CD4-positive, alpha-beta T cell treated with Interleukin-1 beta for 1 hour (primary cell): ENCODE measurements around the gene GRB10.
"Not testable (repeated sequence)": the region's sequence is repeated elsewhere in the genome, so short reads cannot be mapped to it uniquely, and the experiment has no call there.

Experiments
- DNase-seq, 2 donors: peaks; one replicate each; pipeline ENCODE4 v3.0.0-alpha.2; 2020 to 2022

Gene GRB10

GRCh38 chr7:50739744-50740435, 42.8 kb downstream of the GRB10 start:
- peak; percentile 78 to 85 for DNase-seq

DNA sequence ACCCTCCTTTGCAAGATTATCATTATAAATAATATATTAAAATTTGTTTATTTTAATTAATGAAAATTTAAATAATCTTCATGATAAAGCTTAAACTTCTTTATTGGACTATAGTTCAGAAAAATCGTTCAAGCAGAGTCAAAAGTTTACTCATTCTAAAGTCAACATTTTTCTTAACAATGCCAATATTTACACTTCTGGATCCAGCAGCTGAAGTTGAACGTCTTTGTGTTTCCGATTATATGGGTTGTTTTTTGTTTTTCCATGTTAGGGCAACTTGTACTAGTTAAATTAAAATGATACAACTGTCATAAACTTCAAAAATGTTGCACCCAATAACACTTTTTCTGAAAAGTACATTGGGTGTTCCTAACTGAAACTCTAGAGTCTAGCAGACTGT, 43.8 kb downstream of the GRB10 start:
- DNase-seq: no peak

DNA sequence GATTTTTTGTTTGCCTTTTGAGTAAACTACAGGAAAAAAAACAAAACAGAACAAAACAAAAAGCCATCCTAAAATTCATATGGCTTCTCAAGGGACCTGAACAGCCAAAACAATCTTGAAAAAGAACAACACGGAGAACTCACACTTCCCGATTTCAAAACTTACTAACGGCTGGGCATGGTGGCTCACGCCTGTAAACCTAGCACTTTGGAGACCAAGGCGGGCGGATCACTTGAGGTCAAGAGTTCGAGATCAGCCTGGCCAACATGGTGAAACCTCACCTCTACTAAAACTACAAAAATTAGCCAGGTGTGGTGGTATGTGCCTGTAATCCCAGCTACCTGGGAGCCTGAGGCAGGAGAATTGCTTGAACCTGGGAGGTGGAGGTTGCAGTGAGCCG, 46.9 kb downstream of the GRB10 start:
- not testable (repeated sequence) for DNase-seq

- DNase-seq: no peak
Measured at GRCh38 chr7:50735333-50735732, 47.4 kb downstream of the GRB10 start.

DNA sequence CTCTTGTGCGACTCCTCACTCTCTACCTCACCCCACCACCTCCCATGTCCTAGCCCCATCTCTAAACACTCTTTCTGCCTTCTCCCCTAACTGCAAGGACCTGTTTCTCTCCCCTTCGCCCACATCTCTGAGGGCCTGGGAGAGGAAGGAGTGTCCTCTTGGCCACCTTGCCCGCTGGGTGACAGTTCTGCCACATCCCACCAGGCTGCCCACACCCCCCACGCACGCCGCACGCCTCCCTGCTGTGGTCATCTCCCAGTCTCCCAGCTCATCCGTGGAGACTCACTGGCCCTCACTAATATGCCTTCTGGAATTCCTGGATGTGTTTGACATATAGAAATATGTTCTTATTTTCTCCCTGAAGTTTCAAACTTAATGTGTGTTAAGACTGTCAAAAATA, 48.5 kb downstream of the GRB10 start:
- no peak for DNase-seq

DNA sequence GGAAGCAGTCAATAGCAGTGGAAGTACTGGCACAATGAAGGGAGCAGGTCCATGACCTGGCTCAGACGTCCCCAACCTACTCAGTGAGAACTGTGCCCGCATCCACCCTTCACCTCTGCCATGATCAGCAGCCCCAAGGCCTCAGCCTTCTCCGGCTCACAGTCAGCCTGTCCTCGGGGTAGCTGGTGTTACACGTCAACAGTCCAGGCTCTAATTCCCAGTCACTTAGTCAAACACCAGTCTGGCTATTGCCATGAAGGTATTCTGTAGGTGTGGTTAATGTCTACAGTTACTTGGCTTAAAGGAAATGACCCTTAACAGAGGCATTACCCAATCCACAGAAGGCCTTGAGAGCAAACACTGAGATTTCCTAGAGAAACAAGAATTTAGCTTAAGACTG, 49.1 kb downstream of the GRB10 start:
- DNase-seq: no peak

DNA sequence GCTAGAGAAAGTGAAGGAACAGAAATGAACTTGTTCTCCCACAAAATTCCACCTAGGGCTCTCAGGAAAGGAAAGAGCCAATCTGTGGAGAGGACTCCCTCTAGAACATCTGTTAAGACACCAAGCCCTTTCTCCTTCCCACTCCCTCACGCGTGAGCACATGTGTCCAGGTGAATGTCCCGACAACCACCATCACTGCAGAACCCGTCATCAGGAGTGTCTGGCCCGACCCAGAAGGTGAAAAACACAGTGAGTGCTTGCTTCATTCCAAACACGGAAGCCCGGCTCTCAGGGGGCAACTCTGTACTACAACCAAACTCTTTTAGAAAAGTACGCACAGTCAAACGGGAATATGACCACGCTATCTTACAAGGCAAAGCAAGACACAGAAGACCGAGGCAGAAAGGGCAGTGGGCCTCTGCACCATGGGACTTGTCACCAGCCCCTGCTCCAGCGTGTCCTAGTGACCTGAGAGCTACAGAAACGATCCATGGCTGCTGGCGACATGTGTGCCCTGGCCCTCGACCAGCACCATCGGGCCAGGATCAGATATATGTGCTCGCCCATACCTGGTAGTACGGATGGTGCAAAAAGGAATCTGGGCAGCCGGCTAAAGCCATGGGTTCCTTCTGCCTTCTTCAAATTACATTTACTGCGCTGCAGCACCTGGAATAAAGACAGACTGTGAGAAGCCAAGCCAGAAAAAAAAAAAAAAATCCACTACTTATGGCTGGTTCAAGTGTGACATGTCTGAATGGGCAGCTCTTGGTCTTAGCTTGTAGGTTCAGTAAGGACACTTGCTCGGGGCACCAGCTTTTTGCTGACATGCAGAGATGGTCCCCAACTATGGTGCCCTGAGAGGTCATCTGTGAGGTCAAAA, 50.8 kb downstream of the GRB10 start:
- no peak for DNase-seq

GRCh38 chr7:50730446-50731400, 52.0 kb downstream of the GRB10 start:
- DNase-seq: no peak

DNA sequence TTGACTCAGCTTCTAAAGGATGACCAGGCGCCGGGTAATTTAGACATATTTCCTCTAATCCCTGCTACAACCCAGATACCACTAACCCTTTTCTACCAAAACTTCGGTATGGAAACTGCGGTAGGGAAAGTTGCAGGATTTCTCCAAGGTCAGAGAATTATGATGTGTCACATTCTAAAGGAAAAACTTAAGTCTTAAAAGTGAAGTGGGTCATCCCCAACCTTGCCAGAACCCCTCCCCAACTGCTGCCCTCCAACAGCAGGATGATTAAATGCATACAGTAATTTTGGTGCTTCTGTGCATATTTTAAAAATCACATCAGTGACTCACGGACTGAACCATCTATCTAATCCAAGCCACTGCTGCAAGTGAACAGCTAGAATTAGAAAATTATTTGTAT, 52.7 kb downstream of the GRB10 start:
- no peak for DNase-seq

- DNase-seq: no peak
Measured at GRCh38 chr7:50728184-50728583, 54.5 kb downstream of the GRB10 start.

DNA sequence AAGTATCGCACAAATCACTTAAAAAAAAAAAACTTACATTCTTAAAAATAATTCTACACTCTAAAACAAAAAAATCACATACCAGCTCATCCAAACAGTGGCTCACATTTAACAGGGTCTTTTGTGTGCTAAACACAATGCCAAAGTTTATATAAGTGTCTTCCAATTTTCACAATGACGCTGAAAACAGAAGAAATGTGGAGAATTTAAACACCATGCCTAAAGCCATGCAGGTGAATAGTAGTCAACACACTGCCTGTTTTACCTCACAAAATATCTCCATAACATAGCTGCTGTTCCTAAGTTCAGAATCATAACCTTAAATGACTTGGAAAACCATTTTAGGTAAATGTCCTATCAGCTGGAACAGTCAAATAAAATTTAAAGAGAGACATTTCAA, 55.0 kb downstream of the GRB10 start:
- DNase-seq: no peak

- DNase-seq: no peak
Measured at GRCh38 chr7:50727072-50727471, 55.6 kb downstream of the GRB10 start.

DNA sequence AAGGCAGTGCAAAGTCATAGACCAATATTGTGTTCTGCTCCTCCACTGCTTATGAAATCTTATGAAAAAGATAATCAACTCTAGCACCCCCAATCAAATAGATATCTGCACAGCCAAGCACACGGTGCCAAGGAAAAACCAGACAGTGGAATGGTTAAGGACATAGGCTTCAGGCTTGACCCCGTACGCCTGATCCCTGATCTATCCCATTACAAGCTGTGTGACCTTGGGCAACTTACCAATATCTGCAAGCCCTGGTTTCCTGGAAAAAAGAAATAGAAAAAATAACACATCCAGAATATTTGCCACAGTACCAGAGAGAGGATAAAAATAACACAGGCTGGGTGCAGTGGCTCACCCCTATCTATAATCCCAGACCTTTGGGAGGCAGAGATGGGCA, 56.9 kb downstream of the GRB10 start:
- DNase-seq: no peak

GRCh38 chr7:50724526-50725520, 57.9 kb downstream of the GRB10 start:
- DNase-seq: no peak

GRCh38 chr7:50723888-50724287, 58.8 kb downstream of the GRB10 start:
- DNase-seq: no peak

DNA sequence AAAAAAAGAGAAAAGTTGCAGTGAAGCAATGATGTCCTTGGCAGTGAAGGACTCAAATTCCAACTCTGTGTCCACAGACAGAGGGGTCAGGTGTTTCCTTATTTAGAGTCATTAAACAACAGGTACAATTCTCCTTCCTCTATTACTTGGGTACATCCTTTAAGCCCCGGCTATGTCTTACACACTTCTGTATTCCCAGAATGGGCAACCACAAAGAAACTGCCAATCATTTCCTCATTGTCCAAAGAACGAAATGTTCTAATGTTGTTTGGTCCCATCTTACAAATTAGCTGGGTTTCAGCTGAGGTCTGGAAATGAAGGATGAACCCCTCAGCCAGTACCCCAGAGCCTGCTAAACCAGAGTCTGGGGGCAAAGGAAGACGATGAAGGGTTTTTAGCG, 59.5 kb downstream of the GRB10 start:
- DNase-seq: no peak

DNA sequence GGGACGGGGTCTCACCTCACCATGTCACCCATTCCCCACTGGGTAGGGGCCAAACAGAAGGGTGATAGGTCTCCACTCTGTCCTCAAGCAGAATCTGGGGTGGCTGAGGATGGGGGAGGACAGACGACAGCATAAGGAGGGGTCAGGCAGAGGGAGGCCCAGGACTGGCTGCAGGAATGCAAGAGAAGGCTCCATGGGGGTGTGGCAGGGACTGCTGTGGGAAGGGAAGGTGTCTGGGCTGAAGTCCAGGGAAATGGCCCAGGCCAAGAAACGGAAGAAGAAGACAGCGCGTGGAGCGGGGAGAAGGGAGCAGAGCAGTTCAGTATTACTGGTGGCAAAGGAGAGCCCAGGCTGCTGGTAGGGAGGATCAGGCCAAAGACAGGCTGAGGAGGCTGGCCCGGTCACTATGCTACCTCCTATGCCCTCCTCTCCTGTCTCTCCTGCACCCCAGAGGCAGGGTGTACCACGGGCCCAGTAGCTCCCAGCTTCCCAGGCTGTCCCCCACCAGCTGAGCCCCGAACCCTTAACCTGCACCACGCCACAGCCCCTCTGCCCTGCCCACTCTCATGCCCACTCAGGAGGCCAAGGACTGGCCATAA, 60.9 kb downstream of the GRB10 start:
- no peak for DNase-seq

- no peak for DNase-seq
Measured at GRCh38 chr7:50721160-50721559, 61.5 kb downstream of the GRB10 start.

- no peak for DNase-seq
Measured at GRCh38 chr7:50720295-50720694, 62.4 kb downstream of the GRB10 start.

DNA sequence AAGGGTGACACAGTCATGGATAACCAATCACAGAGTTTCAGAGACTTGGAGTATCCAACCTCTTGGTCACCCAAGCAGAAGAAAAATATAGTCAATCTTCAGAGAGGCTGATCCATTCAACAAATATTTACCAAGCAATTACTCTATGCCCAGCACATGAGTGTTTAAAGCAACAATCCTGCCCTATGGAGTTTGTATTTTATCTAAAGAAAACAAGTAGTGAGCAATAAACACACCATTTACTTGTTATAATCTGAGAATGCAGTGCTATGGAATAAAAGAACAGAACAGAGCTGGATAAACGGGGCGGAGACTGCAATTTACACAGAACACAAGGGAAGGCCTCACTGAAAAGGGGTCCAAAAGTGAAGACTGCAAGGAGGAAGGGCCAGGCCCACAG, 63.8 kb downstream of the GRB10 start:
- DNase-seq: no peak

- DNase-seq: no peak
Measured at GRCh38 chr7:50718311-50718710, 64.4 kb downstream of the GRB10 start.

- DNase-seq: no peak
Measured at GRCh38 chr7:50717181-50717580, 65.5 kb downstream of the GRB10 start.
